Adipose tissue (tissue), 3 donors: ENCODE measurements around the gene LRRC8D. TPM values are rescaled to one million over a fixed set of nuclear protein-coding genes. Genes with fewer than 3 reads are reported as not detected.
"Not testable (repeated sequence)": the region's sequence is repeated elsewhere in the genome, so short reads cannot be mapped to it uniquely, and the experiment has no call there.

ENCODE experiments used
- H3K27ac ChIP-seq: one replicate; pipeline ENCODE4 v1.5.1; 2013; ENCODE audit warnings: low read depth, low read length
- WGBS, 3 donors: extraction: QIAGEN DNeasy Blood & Tissue Kit; methylation state at CpG; one replicate each; pipeline ENCODE4 v1.1.7; 2013; 5-methylcytosine and 5-hydroxymethylcytosine counted together
- polyA plus RNA-seq, 3 donors: library from polyadenylated mRNA; stranded (reverse); fragments of 200-250 nt; gene quantifications; one replicate each; pipeline ENCODE4 v1.2.3, GENCODE V29; 2013
- donor health status: healthy with polysubstance abuse.
- donor health status: Bipolar disorder and iron deficiency.
- donor health status: healthy.

The LRRC8D gene
- 1 to 10 TPM; 2.5 to 6.3 (median 3.8) TPM for polyA plus RNA-seq

- WGBS, 3 donors = 0 to 1% (median 1%) methylated on average over 78 to 82 of the region's 82 CpGs
- no peak within 1 kb of the TSS for H3K27ac ChIP-seq
These were observed at the start of gene LRRC8D for GRCh38 chr1:89820422-89821321. LRRC8D (plus strand) TSS chr1:89821032; CDS start chr1:89933069, 112,037 bp downstream.

- WGBS, 3 donors = 85 to 89% (median 85%) methylated on average over 5 of the region's 5 CpGs
- H3K27ac ChIP-seq = no peak overlapping the region
These were observed 48.8 kb upstream of the LRRC8D start for GRCh38 chr1:89771991-89772560.

GRCh38 chr1:89776104-89776503 is 44.7 kb upstream of the LRRC8D start:
- WGBS, 3 donors = 81 to 96% (median 94%) methylated on average over 1 of the region's 1 CpG
- H3K27ac ChIP-seq = not testable (repeated sequence)

GRCh38 chr1:89777271-89777670 is 43.6 kb upstream of the LRRC8D start:
- 78 to 95% (median 88%) methylated on average over 2 of the region's 2 CpGs for WGBS, 3 donors
- not testable (repeated sequence) for H3K27ac ChIP-seq

- H3K27ac ChIP-seq = no peak overlapping the region
- 72 to 75% (median 72%) methylated on average over 6 of the region's 6 CpGs for WGBS, 3 donors
These were observed 41.5 kb upstream of the LRRC8D start for GRCh38 chr1:89779151-89779940.

GRCh38 chr1:89780721-89781120 is 40.1 kb upstream of the LRRC8D start:
- WGBS, 3 donors = 74 to 88% (median 84%) methylated on average over 2 of the region's 2 CpGs
- H3K27ac ChIP-seq = no peak overlapping the region

GRCh38 chr1:89781494-89782126 is 39.2 kb upstream of the LRRC8D start:
- no peak overlapping the region for H3K27ac ChIP-seq
- 37 to 63% (median 41%) methylated on average over 4 of the region's 4 CpGs for WGBS, 3 donors

- no peak overlapping the region for H3K27ac ChIP-seq
- WGBS, 3 donors = 66 to 74% (median 71%) methylated on average over 7 of the region's 7 CpGs
These were observed 34.1 kb upstream of the LRRC8D start for GRCh38 chr1:89786628-89787214.

GRCh38 chr1:89790592-89790991 is 30.2 kb upstream of the LRRC8D start:
- 74 to 92% (median 79%) methylated on average over 2 of the region's 2 CpGs for WGBS, 3 donors

GRCh38 chr1:89791064-89791726 is 29.6 kb upstream of the LRRC8D start:
- H3K27ac ChIP-seq = no peak overlapping the region
- 61 to 68% (median 64%) methylated on average over 3 of the region's 3 CpGs for WGBS, 3 donors

More at GRCh38 chr1:89790592-89790991, 30.2 kb upstream of the LRRC8D start:
- H3K27ac ChIP-seq = no peak overlapping the region

- 45 to 63% (median 52%) methylated on average over 5 of the region's 5 CpGs for WGBS, 3 donors
- no peak overlapping the region for H3K27ac ChIP-seq
These were observed 26.4 kb upstream of the LRRC8D start for GRCh38 chr1:89794406-89794805.

- WGBS, 3 donors = 79 to 94% (median 79%) methylated on average over 2 to 4 of the region's 4 CpGs
- not testable (repeated sequence) for H3K27ac ChIP-seq
These were observed 25.3 kb upstream of the LRRC8D start for GRCh38 chr1:89795571-89795970.

- 94 to 100% (median 97%) methylated on average over 8 to 32 of the region's 32 CpGs for WGBS, 3 donors
- H3K27ac ChIP-seq = not testable (repeated sequence)
These were observed 23.0 kb upstream of the LRRC8D start for GRCh38 chr1:89797876-89798275.

GRCh38 chr1:89799495-89799894 is 21.3 kb upstream of the LRRC8D start:
- no peak overlapping the region for H3K27ac ChIP-seq
- 51 to 87% (median 53%) methylated on average over 4 of the region's 4 CpGs for WGBS, 3 donors

- no peak overlapping the region for H3K27ac ChIP-seq
- WGBS, 3 donors = 77 to 79% (median 78%) methylated on average over 4 of the region's 4 CpGs
These were observed 20.7 kb upstream of the LRRC8D start for GRCh38 chr1:89800022-89800655.

GRCh38 chr1:89800718-89801117 is 20.1 kb upstream of the LRRC8D start:
- H3K27ac ChIP-seq = no peak overlapping the region
- 75 to 83% (median 79%) methylated on average over 7 of the region's 7 CpGs for WGBS, 3 donors

- 67 to 80% (median 76%) methylated on average over 2 of the region's 2 CpGs for WGBS, 3 donors
- no peak overlapping the region for H3K27ac ChIP-seq
These were observed 18.8 kb upstream of the LRRC8D start for GRCh38 chr1:89802051-89802450.
